Subcutaneous adipose tissue (tissue), 4 donors: Measurements from ENCODE around the gene RBP2. TPM values are rescaled to one million over a fixed set of nuclear protein-coding genes. Genes with fewer than 3 reads are reported as not detected.

ENCODE experiments used
- total RNA-seq, 4 donors: library from RNA; depleted of rRNA; stranded (reverse); fragments of >200 nt; gene quantifications; one replicate each; pipeline ENCODE4 v1.1.0, GENCODE V29; 2016
- TF ChIP-seq, protein P1 (sequence below): fragments of 450-650 bp; IDR thresholded peaks from one replicate; pipeline ENCODE4 v1.5.1; 2016; ENCODE audit warnings: low read depth, mild to moderate bottlenecking, control low read depth, antibody characterized with exemption, moderate library complexity

RBP2 gene
- not detected for total RNA-seq

DNA sequence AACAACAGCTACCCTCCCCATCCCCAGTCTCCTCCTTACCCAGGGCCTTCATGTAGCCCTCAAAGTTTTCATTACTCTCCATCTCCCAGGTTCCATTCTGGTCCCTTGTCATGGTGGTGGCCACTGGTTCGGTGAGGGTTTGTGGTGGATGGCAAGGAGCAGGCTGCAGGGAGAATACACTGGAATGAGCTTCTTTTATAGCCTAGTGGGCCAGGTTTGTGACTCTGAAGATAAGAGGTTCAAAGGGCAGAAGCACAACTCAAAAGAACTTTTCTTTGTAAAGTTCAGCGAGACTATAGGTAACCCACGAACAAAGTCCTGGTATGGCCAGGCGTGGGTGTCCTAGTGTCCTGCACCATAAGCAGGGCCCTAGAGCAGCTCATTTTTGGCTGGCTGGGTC lies at the start of gene RBP2:
RBP2 (minus strand) TSS at position 169 of the 400 bp plus-strand sequence; CDS start at position 112, 57 bp downstream.
- TF ChIP-seq, protein P1, sequence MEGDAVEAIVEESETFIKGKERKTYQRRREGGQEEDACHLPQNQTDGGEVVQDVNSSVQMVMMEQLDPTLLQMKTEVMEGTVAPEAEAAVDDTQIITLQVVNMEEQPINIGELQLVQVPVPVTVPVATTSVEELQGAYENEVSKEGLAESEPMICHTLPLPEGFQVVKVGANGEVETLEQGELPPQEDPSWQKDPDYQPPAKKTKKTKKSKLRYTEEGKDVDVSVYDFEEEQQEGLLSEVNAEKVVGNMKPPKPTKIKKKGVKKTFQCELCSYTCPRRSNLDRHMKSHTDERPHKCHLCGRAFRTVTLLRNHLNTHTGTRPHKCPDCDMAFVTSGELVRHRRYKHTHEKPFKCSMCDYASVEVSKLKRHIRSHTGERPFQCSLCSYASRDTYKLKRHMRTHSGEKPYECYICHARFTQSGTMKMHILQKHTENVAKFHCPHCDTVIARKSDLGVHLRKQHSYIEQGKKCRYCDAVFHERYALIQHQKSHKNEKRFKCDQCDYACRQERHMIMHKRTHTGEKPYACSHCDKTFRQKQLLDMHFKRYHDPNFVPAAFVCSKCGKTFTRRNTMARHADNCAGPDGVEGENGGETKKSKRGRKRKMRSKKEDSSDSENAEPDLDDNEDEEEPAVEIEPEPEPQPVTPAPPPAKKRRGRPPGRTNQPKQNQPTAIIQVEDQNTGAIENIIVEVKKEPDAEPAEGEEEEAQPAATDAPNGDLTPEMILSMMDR: no peak

- TF ChIP-seq, protein P1: no peak
Observed at GRCh38 chr3:139524841-139525636, 48.7 kb upstream of the RBP2 start.

DNA sequence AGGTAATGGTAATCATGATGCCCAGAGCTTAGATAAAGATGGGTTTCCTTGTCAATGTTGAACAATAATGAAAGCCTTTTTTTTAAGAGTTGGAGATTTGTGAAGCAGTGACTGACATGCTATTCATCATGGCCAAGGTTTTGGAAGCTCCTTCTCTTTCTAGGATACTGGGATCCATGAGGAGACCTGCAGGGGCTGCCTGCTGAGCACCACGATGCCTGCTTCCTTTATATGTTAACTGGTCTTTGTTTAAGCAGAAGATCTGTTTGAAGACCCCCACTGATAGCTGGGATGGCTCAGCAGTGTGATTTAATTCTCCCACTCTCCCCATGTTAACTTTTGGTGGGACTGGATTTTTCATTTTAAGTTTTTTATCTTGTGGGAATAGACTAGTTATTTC lies 47.4 kb upstream of the RBP2 start:
- TF ChIP-seq, protein P1: no peak

DNA sequence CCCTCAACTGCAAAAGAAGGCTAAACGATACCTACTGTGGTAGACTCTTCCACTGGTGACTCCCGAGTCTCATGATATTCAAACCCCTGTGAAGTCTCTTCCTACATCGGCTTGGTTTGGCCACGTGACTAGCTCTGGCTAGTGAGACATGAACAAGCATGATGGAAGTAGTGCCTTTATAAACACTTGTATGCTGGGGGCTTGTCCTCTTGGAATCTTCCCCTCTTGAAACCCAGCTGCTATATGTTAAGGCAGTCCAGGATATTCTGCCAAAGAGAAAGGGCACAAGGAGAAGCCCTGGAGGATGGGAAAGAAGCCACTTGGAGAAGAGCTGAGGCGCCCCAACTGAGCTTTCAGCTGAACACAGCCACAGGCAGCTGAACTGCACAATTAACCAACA lies 46.9 kb upstream of the RBP2 start:
- TF ChIP-seq, protein P1: no peak

DNA sequence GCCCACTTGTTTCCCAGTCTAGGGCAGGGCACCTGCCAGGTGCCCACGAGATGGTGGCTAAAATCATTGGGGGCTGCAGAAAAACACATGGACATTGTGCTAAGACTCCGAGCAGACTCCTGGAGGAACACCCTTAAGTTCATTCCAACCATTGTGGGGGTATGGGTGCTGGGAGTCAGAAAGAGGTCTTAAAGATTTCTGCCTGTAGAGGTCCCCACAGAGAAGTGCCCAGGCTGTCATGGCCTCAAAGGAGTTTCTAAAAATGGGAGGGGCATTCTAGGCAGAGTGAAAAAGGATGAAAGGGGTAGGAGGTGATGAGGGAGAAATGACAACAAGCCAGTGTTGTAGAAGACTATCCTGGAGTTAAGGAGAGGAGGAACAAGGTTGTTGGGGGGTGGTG lies 46.1 kb upstream of the RBP2 start:
- TF ChIP-seq, protein P1: no peak

DNA sequence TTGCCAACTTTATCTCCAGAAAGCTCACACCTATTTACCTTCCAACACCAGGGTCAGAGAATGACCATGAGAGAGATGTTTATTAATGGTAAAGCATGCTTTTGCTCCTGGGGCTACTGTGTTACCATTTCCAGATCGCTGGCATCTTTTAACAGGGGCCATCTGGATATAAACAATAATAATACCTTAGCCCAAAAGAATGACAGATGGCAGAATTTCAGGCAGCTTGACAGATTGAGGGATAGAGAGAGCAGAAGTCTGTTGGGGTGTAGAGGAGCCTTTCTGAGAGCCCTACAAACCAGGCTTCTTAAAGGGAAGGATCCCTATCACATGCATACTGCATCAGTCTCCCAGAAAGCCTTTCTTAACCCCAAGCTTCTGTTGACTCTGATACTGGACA lies 45.5 kb upstream of the RBP2 start:
- TF ChIP-seq, protein P1: no peak

GRCh38 chr3:139521144-139521543 lies 44.8 kb upstream of the RBP2 start:
- TF ChIP-seq, protein P1: no peak
